ENCODE measurements around the gene FAHD2A.
"Not testable (repeated sequence)": the region's sequence is repeated elsewhere in the genome, so short reads cannot be mapped to it uniquely, and the experiment has no call there.

Gene FAHD2A

DNA sequence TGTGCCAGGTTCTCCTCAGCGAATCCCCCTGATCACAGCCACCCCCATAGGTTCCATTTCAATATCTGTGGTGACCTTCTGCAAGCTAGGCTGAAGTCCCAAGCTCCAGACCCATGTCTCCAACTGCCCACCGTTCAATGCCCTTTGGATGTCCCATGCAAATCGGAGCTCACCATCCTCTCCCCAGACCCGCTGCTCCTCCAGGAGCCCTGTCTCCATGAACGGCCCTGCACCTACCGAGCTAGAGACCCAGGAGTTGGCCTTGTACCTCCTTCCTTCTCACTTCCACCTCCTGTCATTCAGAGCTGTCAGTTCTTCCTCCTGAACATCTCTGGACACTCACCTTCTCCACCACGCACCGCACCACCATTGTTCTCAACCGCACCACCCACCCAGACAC, 1.0 kb upstream of the FAHD2A start:
- DNase-seq (ENCODE audit: low read depth): no peak
- TF ChIP-seq, protein P1, sequence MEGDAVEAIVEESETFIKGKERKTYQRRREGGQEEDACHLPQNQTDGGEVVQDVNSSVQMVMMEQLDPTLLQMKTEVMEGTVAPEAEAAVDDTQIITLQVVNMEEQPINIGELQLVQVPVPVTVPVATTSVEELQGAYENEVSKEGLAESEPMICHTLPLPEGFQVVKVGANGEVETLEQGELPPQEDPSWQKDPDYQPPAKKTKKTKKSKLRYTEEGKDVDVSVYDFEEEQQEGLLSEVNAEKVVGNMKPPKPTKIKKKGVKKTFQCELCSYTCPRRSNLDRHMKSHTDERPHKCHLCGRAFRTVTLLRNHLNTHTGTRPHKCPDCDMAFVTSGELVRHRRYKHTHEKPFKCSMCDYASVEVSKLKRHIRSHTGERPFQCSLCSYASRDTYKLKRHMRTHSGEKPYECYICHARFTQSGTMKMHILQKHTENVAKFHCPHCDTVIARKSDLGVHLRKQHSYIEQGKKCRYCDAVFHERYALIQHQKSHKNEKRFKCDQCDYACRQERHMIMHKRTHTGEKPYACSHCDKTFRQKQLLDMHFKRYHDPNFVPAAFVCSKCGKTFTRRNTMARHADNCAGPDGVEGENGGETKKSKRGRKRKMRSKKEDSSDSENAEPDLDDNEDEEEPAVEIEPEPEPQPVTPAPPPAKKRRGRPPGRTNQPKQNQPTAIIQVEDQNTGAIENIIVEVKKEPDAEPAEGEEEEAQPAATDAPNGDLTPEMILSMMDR (IDR thresholded peaks at IDR 0.05; ENCODE audit: control insufficient read depth, extremely low read depth, insufficient read depth): no peak
- H3K4me3 ChIP-seq (ENCODE audit: low read depth, low read length): peak overlapping the region; percentile 98

DNA sequence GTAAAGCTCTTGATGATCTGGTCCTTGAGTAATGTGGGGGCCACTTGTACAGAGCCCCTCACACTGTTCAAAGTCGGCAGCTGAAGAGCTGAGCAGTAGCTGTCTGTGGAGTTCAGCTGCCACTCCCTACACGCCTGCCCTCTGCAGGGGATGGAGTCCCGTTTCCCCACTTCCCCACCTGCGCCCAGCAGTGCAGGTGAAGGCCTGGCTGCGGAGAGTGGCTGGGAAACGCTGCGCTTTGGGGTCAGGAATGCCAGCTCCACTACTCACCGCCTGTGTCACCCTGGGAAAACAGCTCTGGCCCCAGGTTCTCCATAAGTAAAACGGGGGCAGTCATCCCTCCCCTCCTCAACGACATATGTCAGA, 521 bp upstream of the FAHD2A start:
- TF ChIP-seq, protein P1 (IDR thresholded peaks at IDR 0.05; ENCODE audit: control insufficient read depth, extremely low read depth, insufficient read depth): 0 out of 2 replicates have a peak, but pooled peaks have one; percentile 11
- H3K4me3 ChIP-seq (ENCODE audit: low read depth, low read length): peak overlapping the region; percentile 98
- DNase-seq (ENCODE audit: low read depth): not testable (repeated sequence)

DNA sequence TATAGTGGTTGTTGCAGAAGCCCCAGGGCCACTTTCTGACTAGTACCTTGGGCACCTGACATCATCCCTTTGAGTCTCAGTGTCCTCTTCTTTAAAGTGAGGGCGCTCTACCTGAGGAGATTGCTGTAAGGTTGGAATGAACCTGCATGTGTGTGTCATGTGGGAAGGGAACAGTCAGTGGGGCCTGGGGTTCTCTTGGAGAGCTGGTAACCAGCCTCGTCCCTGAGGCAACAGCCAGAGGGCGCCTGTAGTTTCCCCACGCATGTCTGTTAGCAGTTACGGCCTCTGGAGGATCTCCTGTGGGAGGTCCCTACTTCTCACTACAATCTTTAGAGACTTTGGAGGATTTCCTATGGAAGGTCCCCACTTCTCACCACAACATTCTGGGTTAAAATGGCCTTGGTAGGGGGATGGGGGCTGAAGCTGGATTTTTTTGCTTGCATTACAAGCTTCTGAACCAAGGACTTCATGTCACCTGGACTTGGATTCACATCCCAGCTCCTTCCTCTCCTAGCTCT, 755 bp downstream of the FAHD2A start:
- H3K4me3 ChIP-seq (ENCODE audit: low read depth, low read length): peak overlapping the region; percentile 98
- not testable (repeated sequence) for DNase-seq (ENCODE audit: low read depth)
- TF ChIP-seq, protein P1 (IDR thresholded peaks at IDR 0.05; ENCODE audit: control insufficient read depth, extremely low read depth, insufficient read depth): peak; percentile 34

DNA sequence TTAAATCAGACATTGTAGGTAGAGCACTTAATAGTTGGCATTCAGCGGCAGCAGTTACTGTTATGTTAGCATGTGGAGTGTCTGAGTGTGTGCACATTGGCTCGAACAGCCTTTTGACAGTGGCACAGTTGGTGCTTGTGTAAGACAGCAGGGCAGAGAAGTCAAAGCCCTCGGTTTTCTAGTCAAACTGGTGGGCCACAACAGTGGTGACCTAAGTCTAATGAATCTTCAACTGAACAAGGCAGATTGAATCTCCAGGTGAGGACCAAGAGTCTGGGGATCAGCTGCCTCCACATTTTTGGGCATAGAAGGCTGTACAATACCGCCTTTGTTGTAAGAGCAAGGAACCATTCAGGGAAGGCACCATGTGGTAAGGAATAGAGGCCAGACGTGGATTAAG, 1.3 kb downstream of the FAHD2A start:
- not testable (repeated sequence) for DNase-seq (ENCODE audit: low read depth)
- peak overlapping the region; percentile 98 for H3K4me3 ChIP-seq (ENCODE audit: low read depth, low read length)

DNA sequence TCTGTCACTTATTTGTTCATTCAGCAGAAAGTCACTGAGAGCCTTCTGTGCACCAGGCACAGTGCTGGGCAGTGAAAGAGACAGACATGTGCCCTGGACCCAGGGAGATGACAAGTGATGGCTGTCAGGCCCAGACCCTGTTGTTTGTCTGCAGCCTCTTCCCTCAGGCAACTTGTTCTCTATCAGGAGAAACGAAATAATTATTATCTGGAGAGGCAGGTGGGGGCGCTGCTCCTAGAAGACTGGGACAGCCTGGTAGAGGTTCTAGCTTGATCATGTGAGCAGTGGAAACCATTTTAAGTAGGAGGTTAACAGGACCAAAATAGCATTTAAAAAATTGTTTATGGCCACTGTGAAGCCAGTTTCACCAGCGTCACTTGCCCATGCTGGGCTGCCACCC, 2.2 kb downstream of the FAHD2A start:
- not testable (repeated sequence) for DNase-seq (ENCODE audit: low read depth); H3K4me3 ChIP-seq (ENCODE audit: low read depth, low read length)

DNA sequence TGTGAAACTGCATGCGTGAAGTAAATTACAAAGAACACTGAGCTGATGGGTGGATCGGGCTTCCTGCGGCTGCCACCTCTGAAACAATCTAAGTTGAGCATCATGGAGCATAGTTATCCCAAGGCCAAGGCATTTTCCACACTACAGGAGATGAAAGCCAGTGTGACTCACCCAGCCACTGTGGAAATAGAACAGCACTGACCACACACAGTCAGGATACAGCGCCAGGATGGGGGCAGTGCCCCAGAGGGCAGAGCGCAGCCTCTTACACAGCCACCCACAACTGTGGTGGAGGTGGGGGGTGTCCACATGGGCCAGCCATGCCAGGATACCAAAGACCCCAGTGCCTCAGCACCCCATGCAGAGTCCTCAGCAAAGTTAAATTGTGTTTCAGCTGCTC, 8.7 kb downstream of the FAHD2A start:
- not testable (repeated sequence) for H3K4me3 ChIP-seq (ENCODE audit: low read depth, low read length); DNase-seq (ENCODE audit: low read depth)

DNA sequence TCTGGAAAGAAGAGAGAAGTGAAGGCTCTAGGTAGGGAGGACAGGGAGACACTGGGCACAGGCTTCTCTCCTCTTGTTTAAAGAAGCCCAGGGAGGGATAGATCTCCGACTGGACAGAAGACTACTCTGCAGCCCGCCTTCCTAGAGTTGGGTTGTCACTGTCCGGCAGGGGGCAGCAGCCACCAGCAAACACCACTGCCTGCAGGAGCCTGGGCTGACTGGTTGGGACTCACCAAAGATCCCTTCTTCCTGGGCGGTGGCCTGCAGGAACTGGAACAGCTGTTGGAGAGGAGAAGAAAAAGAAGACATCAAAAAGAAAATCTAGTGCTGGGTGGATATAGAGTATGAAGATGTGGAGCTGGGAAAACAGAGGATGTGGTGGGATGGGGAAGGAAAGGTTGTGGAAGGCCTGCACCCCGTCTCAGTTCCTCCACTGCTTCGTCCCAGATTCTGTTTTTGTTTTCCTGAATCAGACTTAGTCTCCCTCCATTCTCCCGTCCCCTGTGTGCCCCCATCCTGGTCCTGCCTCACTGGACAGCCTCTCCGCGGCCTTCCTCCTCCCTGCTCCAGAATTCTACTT, 11.6 kb downstream of the FAHD2A start:
- TF ChIP-seq, protein P1 (IDR thresholded peaks at IDR 0.05; ENCODE audit: control insufficient read depth, extremely low read depth, insufficient read depth): peak; percentile 74
- DNase-seq (ENCODE audit: low read depth): peak; percentile 15
- H3K4me3 ChIP-seq (ENCODE audit: low read depth, low read length): not testable (repeated sequence)

DNA sequence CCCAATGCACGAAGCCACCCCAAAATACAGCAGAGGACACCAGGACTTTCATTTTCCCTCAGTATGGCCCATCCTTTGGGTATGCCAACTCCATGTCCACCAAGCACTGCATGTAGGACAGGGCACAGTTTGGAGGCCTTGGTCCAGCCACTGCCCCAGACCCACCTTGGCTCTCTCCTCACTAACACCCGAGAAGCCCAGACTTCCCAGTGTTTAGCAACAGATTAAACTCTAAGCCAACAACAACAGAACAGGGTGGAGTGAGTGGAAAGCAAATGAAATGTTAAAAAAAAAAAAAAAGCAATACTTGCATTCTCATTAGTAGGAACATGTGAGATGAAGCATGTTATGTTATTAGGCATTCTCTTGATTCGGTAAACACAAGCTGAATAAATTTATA, 12.6 kb downstream of the FAHD2A start:
- not testable (repeated sequence) for H3K4me3 ChIP-seq (ENCODE audit: low read depth, low read length); DNase-seq (ENCODE audit: low read depth)

DNA sequence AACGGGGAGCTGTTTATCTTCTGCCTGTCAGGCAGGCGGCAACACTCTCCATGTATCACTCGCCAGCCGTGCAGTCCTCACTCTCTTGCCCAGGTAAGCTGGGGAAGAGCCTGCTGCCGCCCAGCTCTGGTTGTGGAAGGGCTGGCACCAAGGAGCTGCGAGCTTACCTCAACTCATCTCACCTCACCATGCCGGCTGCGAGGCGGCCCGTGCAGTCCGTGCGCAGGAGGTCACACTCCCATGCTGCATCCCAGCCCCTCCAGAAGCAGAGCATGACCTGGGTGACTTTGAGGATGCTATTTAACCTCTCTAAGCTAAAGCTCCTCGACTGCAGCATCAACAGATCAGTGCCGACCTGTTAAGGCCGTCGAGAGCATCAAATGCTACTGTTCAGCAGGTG, 13.1 kb downstream of the FAHD2A start:
- not testable (repeated sequence) for H3K4me3 ChIP-seq (ENCODE audit: low read depth, low read length); DNase-seq (ENCODE audit: low read depth)

DNA sequence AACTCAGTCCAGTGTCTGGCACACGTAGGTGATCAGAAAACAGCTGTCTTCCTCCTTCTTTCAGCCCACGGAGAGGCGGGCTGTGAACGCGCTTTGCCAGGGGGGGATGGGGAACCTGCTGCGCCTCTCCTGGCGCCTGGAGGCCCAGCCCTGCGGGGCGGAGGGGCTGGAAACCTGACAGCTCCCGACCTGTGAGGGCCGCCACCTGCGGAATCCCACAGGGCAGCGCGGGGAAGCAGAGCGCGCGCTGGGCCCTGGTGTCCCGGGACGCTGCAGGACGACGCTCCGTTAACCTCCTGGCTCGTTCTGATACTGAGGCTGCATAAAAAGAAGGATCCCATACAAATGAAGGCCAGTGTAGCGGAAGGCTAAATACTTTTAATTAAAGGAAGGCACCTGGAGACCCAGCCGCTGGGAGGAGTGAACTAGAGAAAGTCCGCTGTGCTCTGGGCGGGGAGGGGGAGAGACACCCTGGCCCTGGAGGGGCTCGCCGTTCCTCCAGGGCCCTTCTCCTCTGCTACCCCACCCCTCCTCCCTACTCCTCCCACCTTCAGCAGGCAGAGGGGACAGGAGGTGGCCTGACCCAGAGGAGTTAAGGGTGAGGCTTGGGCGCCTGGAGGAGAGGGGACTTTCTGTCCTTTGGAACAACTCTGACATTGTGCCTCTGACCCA, 24.8 kb downstream of the FAHD2A start:
- not testable (repeated sequence) for H3K4me3 ChIP-seq (ENCODE audit: low read depth, low read length); DNase-seq (ENCODE audit: low read depth)

DNA sequence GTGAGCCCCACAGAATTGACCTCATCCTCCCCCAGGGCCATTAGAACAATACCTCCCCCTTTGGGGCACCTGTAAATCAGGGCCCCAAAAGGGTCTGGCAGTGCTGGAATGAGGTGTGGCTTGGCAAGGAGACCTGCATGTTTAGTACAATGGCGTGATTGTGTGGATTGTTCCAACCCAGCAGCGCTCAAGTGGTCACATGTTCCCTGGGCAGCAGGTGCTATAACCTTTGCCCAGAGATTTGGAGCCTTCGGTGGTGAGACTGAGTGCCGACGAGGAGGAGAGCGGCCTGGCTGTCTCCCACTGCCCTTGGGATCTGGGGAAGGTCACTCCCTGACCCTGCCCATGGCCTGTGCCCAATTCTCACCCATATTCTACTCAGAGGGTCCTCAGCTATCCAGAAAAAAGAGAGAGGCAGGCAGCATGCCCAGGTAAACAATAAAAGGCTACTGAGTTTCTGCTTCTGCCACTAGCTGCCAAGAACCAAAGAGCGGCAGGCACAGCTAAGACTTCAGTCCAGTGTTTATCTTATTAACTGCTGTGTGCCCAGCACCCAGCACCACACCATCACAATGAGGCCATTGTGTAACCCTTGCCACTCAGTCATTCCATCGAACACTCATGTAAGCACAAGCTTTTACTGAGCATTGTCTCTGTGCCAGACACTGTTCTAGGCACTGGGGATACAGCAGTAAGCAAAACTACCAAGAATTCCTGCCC, 27.4 kb downstream of the FAHD2A start:
- DNase-seq (ENCODE audit: low read depth): not testable (repeated sequence)

DNA sequence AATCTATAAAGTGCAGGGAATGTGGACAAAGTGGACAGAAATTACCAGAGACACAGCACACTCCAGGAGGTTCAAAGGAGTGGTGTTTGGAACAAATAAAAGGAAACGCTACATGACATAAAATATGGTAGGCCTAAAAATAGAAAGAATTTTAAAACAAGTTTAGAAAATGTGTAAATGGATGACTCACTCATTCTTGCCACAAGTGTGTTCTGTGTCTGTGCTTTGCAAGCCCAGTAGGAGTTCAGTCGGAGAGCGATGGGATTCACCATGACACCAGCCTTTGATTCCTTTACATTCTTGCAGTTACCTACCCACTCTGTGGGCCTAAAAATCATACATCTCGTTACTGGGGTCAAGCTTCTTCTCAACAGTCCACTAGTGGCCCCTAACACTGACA, 30.9 kb downstream of the FAHD2A start:
- not testable (repeated sequence) for H3K4me3 ChIP-seq (ENCODE audit: low read depth, low read length); DNase-seq (ENCODE audit: low read depth)

More for the DNA sequence above, 27.4 kb downstream of the FAHD2A start:
- H3K4me3 ChIP-seq (ENCODE audit: low read depth, low read length): not testable (repeated sequence)

DNA sequence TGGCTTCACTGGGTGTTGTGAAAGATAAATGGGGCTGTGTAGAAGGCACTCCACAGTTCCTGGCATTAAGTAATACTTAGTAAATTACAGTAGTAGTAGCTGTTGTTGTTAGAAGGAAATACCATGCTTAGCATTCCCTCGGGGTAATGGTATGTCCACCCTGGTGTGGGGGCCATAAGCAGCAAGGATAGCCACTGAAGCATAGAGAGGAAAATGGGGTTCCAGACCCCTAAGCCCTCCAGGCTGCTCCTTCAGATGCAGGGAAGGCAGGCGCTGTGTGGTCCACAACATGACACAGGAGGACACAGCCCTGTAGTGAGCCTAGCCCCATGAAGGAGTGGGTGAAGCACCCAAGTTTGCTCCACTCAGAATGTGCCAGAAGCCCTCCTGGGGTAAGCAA, 31.5 kb downstream of the FAHD2A start:
- not testable (repeated sequence) for DNase-seq (ENCODE audit: low read depth); H3K4me3 ChIP-seq (ENCODE audit: low read depth, low read length)

Measured in LNCaP clone FGC (cell line).